Measurements from ENCODE around the gene FAM83F.

The FAM83F gene

DNA sequence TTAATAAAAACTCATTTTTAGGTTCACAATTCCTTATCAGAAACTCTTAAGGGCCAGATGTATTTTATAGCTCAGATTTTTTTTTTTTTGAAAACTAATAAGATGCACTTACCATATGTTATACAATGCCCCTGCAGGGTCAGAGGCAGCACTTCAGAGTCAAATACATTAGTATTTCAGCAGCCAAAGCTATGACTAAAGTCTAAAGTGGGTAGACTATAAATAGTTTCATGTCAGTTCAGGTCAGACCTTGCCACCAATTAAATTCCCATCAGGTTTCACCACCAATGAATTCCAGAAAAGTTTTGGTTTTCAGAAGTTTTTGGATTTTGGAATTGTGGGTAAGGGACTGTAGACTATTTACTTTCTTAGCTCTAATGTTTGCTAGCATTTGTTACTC, 75.9 kb downstream of the FAM83F start:
- TF ChIP-seq ISL1 (CRISPR knock-in tag; IDR thresholded peaks at IDR 0.05): no peak
- TF ChIP-seq BACH2 (CRISPR knock-in tag; IDR thresholded peaks at IDR 0.05; ENCODE audit: borderline replicate concordance): no peak
- no peak for TF ChIP-seq SNAI2 (CRISPR knock-in tag; IDR thresholded peaks at IDR 0.05)
- TF ChIP-seq TCF4 (CRISPR knock-in tag; IDR thresholded peaks at IDR 0.05; ENCODE audit: borderline replicate concordance): no peak
- no peak for TF ChIP-seq GLIS3 (CRISPR knock-in tag; IDR thresholded peaks at IDR 0.05)
- no peak for TF ChIP-seq PPARA (CRISPR knock-in tag; IDR thresholded peaks at IDR 0.05; ENCODE audit: borderline replicate concordance)
- TF ChIP-seq RARB (CRISPR knock-in tag; IDR thresholded peaks at IDR 0.05): no peak
- peak; percentile 36; the same call in 1 of the 3 replicates for ATAC-seq

DNA sequence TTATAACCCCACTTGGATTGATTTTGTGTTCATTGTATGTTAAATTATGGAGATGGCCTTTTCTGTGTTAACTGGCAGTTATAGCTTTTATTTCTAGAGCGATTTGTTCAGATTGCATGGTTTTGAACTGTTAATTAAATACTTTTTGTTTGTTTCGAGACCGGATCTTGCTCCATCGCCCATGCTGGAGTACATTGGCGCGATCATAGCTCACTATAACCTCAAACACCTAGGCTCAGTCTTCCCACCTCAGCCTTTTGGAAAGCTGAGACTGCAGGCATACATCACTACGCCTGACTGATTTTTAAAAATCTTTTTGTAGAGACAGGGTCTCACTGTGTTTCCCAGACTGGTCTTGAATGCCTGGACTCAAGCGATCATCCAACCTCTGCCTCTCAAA, 77.0 kb downstream of the FAM83F start:
- ATAC-seq: no peak
- TF ChIP-seq BACH2 (CRISPR knock-in tag; IDR thresholded peaks at IDR 0.05; ENCODE audit: borderline replicate concordance) (no peak), OSR1 (CRISPR knock-in tag; IDR thresholded peaks at IDR 0.05) (no peak), TCF4 (CRISPR knock-in tag; IDR thresholded peaks at IDR 0.05; ENCODE audit: borderline replicate concordance) (no peak), ARNTL (CRISPR knock-in tag; IDR thresholded peaks at IDR 0.05; ENCODE audit: borderline replicate concordance, low read depth) (no peak), TOX (CRISPR knock-in tag; IDR thresholded peaks at IDR 0.05; ENCODE audit: borderline replicate concordance) (no peak), ISL1 (CRISPR knock-in tag; IDR thresholded peaks at IDR 0.05) (no peak), ZNF70 (CRISPR knock-in tag; IDR thresholded peaks at IDR 0.05) (no peak), SNAI2 (CRISPR knock-in tag; IDR thresholded peaks at IDR 0.05) (no peak), ZC3H10 (CRISPR knock-in tag; IDR thresholded peaks at IDR 0.05) (no peak), ZNF8 (CRISPR knock-in tag; IDR thresholded peaks at IDR 0.05) (no peak), ZFP30 (CRISPR knock-in tag; IDR thresholded peaks at IDR 0.05) (no peak), RARB (CRISPR knock-in tag; IDR thresholded peaks at IDR 0.05) (no peak), GLIS3 (CRISPR knock-in tag; IDR thresholded peaks at IDR 0.05) (no peak)
- TF ChIP-seq, protein P1, sequence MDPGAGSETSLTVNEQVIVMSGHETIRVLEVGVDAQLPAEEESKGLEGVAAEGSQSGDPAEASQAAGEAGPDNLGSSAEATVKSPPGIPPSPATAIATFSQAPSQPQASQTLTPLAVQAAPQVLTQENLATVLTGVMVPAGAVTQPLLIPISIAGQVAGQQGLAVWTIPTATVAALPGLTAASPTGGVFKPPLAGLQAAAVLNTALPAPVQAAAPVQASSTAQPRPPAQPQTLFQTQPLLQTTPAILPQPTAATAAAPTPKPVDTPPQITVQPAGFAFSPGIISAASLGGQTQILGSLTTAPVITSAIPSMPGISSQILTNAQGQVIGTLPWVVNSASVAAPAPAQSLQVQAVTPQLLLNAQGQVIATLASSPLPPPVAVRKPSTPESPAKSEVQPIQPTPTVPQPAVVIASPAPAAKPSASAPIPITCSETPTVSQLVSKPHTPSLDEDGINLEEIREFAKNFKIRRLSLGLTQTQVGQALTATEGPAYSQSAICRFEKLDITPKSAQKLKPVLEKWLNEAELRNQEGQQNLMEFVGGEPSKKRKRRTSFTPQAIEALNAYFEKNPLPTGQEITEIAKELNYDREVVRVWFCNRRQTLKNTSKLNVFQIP (CRISPR knock-in tag; IDR thresholded peaks at IDR 0.05; ENCODE audit: borderline replicate concordance, low read depth): no peak
- TF ChIP-seq, protein P2, sequence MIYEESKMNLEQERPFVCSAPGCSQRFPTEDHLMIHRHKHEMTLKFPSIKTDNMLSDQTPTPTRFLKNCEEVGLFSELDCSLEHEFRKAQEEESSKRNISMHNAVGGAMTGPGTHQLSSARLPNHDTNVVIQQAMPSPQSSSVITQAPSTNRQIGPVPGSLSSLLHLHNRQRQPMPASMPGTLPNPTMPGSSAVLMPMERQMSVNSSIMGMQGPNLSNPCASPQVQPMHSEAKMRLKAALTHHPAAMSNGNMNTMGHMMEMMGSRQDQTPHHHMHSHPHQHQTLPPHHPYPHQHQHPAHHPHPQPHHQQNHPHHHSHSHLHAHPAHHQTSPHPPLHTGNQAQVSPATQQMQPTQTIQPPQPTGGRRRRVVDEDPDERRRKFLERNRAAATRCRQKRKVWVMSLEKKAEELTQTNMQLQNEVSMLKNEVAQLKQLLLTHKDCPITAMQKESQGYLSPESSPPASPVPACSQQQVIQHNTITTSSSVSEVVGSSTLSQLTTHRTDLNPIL (CRISPR knock-in tag; IDR thresholded peaks at IDR 0.05; ENCODE audit: low read depth): no peak
- TF ChIP-seq, protein P3, sequence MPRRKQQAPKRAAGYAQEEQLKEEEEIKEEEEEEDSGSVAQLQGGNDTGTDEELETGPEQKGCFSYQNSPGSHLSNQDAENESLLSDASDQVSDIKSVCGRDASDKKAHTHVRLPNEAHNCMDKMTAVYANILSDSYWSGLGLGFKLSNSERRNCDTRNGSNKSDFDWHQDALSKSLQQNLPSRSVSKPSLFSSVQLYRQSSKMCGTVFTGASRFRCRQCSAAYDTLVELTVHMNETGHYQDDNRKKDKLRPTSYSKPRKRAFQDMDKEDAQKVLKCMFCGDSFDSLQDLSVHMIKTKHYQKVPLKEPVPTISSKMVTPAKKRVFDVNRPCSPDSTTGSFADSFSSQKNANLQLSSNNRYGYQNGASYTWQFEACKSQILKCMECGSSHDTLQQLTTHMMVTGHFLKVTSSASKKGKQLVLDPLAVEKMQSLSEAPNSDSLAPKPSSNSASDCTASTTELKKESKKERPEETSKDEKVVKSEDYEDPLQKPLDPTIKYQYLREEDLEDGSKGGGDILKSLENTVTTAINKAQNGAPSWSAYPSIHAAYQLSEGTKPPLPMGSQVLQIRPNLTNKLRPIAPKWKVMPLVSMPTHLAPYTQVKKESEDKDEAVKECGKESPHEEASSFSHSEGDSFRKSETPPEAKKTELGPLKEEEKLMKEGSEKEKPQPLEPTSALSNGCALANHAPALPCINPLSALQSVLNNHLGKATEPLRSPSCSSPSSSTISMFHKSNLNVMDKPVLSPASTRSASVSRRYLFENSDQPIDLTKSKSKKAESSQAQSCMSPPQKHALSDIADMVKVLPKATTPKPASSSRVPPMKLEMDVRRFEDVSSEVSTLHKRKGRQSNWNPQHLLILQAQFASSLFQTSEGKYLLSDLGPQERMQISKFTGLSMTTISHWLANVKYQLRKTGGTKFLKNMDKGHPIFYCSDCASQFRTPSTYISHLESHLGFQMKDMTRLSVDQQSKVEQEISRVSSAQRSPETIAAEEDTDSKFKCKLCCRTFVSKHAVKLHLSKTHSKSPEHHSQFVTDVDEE (CRISPR knock-in tag; IDR thresholded peaks at IDR 0.05): no peak

DNA sequence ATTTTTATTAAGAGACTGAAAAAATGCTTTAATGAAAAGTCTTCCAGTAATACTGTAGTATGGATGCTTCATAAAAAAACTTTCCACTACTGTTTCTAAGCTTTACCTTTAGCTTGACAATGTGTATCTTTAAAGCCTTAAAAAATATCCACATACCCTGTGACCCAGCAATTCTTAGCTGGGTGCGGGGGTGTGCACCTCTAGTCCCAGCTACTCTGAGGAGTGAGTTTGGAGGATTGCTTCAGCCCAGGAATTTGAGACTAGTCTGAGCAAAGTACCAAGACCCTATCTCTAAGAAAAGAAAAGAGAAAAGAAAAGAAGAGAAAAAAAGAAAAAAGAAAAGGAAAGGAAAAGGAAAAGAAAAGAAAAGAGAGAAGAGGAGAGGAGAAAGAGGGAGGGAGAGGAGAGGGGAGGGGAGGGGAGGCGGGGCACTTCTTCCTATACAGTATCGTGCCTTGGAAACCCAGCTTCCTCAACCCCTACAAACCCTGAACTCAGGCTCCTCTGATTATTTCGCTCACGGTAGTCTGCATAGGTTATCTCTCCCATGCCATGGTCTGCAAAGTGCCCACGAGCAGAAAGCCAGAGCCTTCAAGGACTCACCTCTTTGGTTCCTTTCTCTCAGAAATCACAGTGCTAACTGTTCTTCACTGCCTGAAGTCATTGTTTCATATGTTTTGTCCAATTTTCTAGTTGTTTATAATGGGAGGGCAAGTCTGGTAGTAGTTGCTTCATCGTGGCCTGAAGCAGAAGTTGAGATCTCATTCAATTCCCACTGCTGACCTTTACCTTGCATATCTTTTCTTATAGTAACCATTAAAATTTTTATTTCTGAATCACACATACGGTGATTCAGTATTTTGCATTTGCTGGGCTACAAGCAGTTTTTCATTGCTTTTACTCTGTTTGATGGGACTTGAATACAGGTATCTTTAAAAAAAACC, 82.2 kb downstream of the FAM83F start:
- TF ChIP-seq ARNTL (CRISPR knock-in tag; IDR thresholded peaks at IDR 0.05; ENCODE audit: borderline replicate concordance, low read depth) (no peak), ZNF8 (CRISPR knock-in tag; IDR thresholded peaks at IDR 0.05) (no peak), CSDC2 (CRISPR knock-in tag; IDR thresholded peaks at IDR 0.05) (no peak), ZNF565 (CRISPR knock-in tag; conservative IDR thresholded peaks at IDR 0.05; ENCODE audit: low read depth) (no peak), PPARA (CRISPR knock-in tag; IDR thresholded peaks at IDR 0.05; ENCODE audit: borderline replicate concordance) (no peak), ISL1 (CRISPR knock-in tag; IDR thresholded peaks at IDR 0.05) (no peak), ZFP30 (CRISPR knock-in tag; IDR thresholded peaks at IDR 0.05) (no peak), SNAI2 (CRISPR knock-in tag; IDR thresholded peaks at IDR 0.05) (no peak), TOX (CRISPR knock-in tag; IDR thresholded peaks at IDR 0.05; ENCODE audit: borderline replicate concordance) (no peak)
- TF ChIP-seq, protein P2 (CRISPR knock-in tag; IDR thresholded peaks at IDR 0.05; ENCODE audit: low read depth): no peak
- TF ChIP-seq, protein P3 (CRISPR knock-in tag; IDR thresholded peaks at IDR 0.05): no peak
- ATAC-seq: no peak
